ENCODE measurements around the gene STIMATE. TPM values are rescaled to one million over a fixed set of nuclear protein-coding genes. Genes with fewer than 3 reads are reported as not detected.

The STIMATE gene
- total RNA-seq, 1 donor from 2014 or later: 10.2 TPM

- H3K4me3 Mint-ChIP-seq: no peak overlapping the region
- Histone ChIP-seq H3K36me3 (no peaks in the 10 kb centered on the region), H3K79me2 (ENCODE audit: low read depth) (no peaks in the 10 kb centered on the region), H4K20me1 (ENCODE audit: low read depth) (no peaks in the 10 kb centered on the region), H3K4me3 (no peak overlapping the region), H3K4me1 (no peaks in the 10 kb centered on the region), H3K27me3 (no peaks in the 10 kb centered on the region), H3F3A (ENCODE audit: low read depth) (no peaks in the 10 kb centered on the region), H3K27ac (no peak overlapping the region), H3K4me2 (no peak overlapping the region), H3K9me3 (ENCODE audit: low read depth) (no peaks in the 10 kb centered on the region), H3K9ac (no peak overlapping the region), H2AFZ (replicated peaks) (no peak overlapping the region)
- no peak overlapping the region for H3K27ac Mint-ChIP-seq
- no peak for DNase-seq (ENCODE audit: low spot score)
- H3K9me3 Mint-ChIP-seq: no peaks in the 10 kb centered on the region
- no peak for TF ChIP-seq EZH2phosphoT487 (IDR thresholded peaks at IDR 0.05)
- TF ChIP-seq CTCF (IDR thresholded peaks at IDR 0.05): no peak
- no peak for TF ChIP-seq EZH2 (IDR thresholded peaks at IDR 0.05)
- H3K4me1 Mint-ChIP-seq: peaks cover 4% of the 10 kb centered on the region
- no peaks in the 10 kb centered on the region for H3K36me3 Mint-ChIP-seq
- H3K27me3 Mint-ChIP-seq (ENCODE audit: insufficient read depth, low read depth): peaks cover 7% of the 10 kb centered on the region
Observed at GRCh38 chr3:52813810-52814209, 83.5 kb downstream of the STIMATE start.

- no peak overlapping the region for H3K4me2 ChIP-seq
- no peak overlapping the region for H3K9ac ChIP-seq
- no peaks in the 10 kb centered on the region for H3K9me3 ChIP-seq (ENCODE audit: low read depth)
- no peaks in the 10 kb centered on the region for H4K20me1 ChIP-seq (ENCODE audit: low read depth)
- H3K27me3 ChIP-seq: no peaks in the 10 kb centered on the region
- no peak for DNase-seq (ENCODE audit: low spot score)
- no peaks in the 10 kb centered on the region for H3K36me3 Mint-ChIP-seq
- H3K4me3 Mint-ChIP-seq: peak overlapping the region; percentile 24
- H3K79me2 ChIP-seq (ENCODE audit: low read depth): no peaks in the 10 kb centered on the region
- H3K27me3 Mint-ChIP-seq (ENCODE audit: insufficient read depth, low read depth): peaks cover 7% of the 10 kb centered on the region
- no peak overlapping the region for H3K27ac ChIP-seq
- H3K4me1 Mint-ChIP-seq: no peaks in the 10 kb centered on the region
- H3K36me3 ChIP-seq: no peaks in the 10 kb centered on the region
- TF ChIP-seq CTCF (IDR thresholded peaks at IDR 0.05): no peak
- TF ChIP-seq EZH2phosphoT487 (IDR thresholded peaks at IDR 0.05): no peak
- no peak for TF ChIP-seq EZH2 (IDR thresholded peaks at IDR 0.05)
- H3F3A ChIP-seq (ENCODE audit: low read depth): no peaks in the 10 kb centered on the region
- H3K27ac Mint-ChIP-seq: no peak overlapping the region
- H3K4me1 ChIP-seq: no peaks in the 10 kb centered on the region
- no peak overlapping the region for H3K4me3 ChIP-seq
- no peaks in the 10 kb centered on the region for H3K9me3 Mint-ChIP-seq
- no peak overlapping the region for H2AFZ ChIP-seq (replicated peaks)
Observed at GRCh38 chr3:52811452-52812011, 85.8 kb downstream of the STIMATE start.

GRCh38 chr3:52810923-52811322 is 86.4 kb downstream of the STIMATE start:
- no peak for DNase-seq (ENCODE audit: low spot score)
- Mint-ChIP-seq H3K4me1 (no peaks in the 10 kb centered on the region), H3K27ac (no peak overlapping the region), H3K27me3 (ENCODE audit: insufficient read depth, low read depth) (peaks cover 7% of the 10 kb centered on the region), H3K36me3 (no peaks in the 10 kb centered on the region), H3K4me3 (no peak overlapping the region), H3K9me3 (no peaks in the 10 kb centered on the region)
- Histone ChIP-seq H3K9me3 (ENCODE audit: low read depth) (no peaks in the 10 kb centered on the region), H3K9ac (no peak overlapping the region), H2AFZ (replicated peaks) (no peak overlapping the region), H3K27ac (no peak overlapping the region), H3F3A (ENCODE audit: low read depth) (no peaks in the 10 kb centered on the region), H3K27me3 (no peaks in the 10 kb centered on the region), H3K4me3 (no peak overlapping the region), H3K79me2 (ENCODE audit: low read depth) (no peaks in the 10 kb centered on the region), H3K4me1 (no peaks in the 10 kb centered on the region), H3K36me3 (no peaks in the 10 kb centered on the region), H4K20me1 (ENCODE audit: low read depth) (no peaks in the 10 kb centered on the region), H3K4me2 (no peak overlapping the region)
- TF ChIP-seq EZH2 (IDR thresholded peaks at IDR 0.05): no peak
- TF ChIP-seq CTCF (IDR thresholded peaks at IDR 0.05): no peak
- TF ChIP-seq EZH2phosphoT487 (IDR thresholded peaks at IDR 0.05): no peak

Measured in neural progenitor cell (in vitro differentiated cells).